WTC11 (cell line): ENCODE measurements around the gene CMTM6. TPM values are rescaled to one million over a fixed set of nuclear protein-coding genes. Genes with fewer than 3 reads are reported as not detected.

Experiments
- ATAC-seq: fragments of 200-7000 bp; cut with Tn5 transposase; 2 replicates; pipeline ENCODE4 v1.10.0; 2021; ENCODE audit warnings: mild to moderate bottlenecking, moderate library complexity
- CTCF ChIA-PET: fragments of 300-600 bp; sonication (Branson Sonifier 250); formaldehyde crosslinking; loops from one replicate; lab custom pipeline; 2021; ENCODE audit warnings: antibody characterized with exemption; lab: Charles Lee
- POLR2A ChIA-PET: fragments of 350-600 bp; sonication (Branson Sonifier 250); formaldehyde crosslinking; loops from one replicate; lab custom pipeline; 2021; ENCODE audit warnings: antibody characterized with exemption; lab: Charles Lee
- DNase-seq: peaks from one replicate; pipeline ENCODE4 v3.0.0; 2021; ENCODE audit warnings: low spot score
- H3K27ac Mint-ChIP-seq: 2 replicates; pipeline ENCODE4 v1.8.0; 2021; ENCODE audit warnings: mixed read lengths
- H3K27me3 Mint-ChIP-seq: 2 replicates; pipeline ENCODE4 v1.8.0; 2021; ENCODE audit warnings: low read depth, mild to moderate bottlenecking, moderate library complexity, mixed read lengths
- H3K36me3 Mint-ChIP-seq: 2 replicates; pipeline ENCODE4 v1.8.0; 2021; ENCODE audit warnings: mixed read lengths
- H3K4me1 Mint-ChIP-seq: 2 replicates; pipeline ENCODE4 v1.8.0; 2022; ENCODE audit warnings: mixed read lengths
- H3K4me3 Mint-ChIP-seq: 2 replicates; pipeline ENCODE4 v1.8.0; 2021; ENCODE audit warnings: mild to moderate bottlenecking, moderate library complexity, mixed read lengths
- H3K9me3 Mint-ChIP-seq: 2 replicates; pipeline ENCODE4 v1.8.0; 2021; ENCODE audit warnings: mixed read lengths
- ATF2 ChIP-seq: sonication (generic); formaldehyde crosslinking; IDR thresholded peaks from 2 replicates; pipeline ENCODE4 v1.8.1; 2022; ENCODE audit warnings: low read depth, missing genetic modification reagents, borderline replicate concordance
- CTCF ChIP-seq: fragments of 200-600 bp; IDR thresholded peaks from 2 replicates; pipeline ENCODE4 v1.8.0; 2022; ENCODE audit warnings: antibody characterized with exemption
- ELF4 ChIP-seq: sonication (generic); formaldehyde crosslinking; IDR thresholded peaks from 2 replicates; pipeline ENCODE4 v1.8.1; 2022; ENCODE audit warnings: low read depth, mild to moderate bottlenecking, moderate library complexity, missing genetic modification reagents
- ESRRA ChIP-seq: sonication (generic); formaldehyde crosslinking; IDR thresholded peaks from 2 replicates; pipeline ENCODE4 v1.8.1; 2022; ENCODE audit warnings: mild to moderate bottlenecking, missing genetic modification reagents, borderline replicate concordance
- FOXP1 ChIP-seq: sonication (generic); formaldehyde crosslinking; IDR thresholded peaks from 2 replicates; pipeline ENCODE4 v1.8.0; 2022; ENCODE audit warnings: missing genetic modification reagents, mild to moderate bottlenecking, moderate library complexity, borderline replicate concordance
- FOXP4 ChIP-seq: sonication (generic); formaldehyde crosslinking; IDR thresholded peaks from 2 replicates; pipeline ENCODE4 v1.8.0; 2022; ENCODE audit warnings: mild to moderate bottlenecking, missing genetic modification reagents
- GABPB1 ChIP-seq: sonication (generic); formaldehyde crosslinking; IDR thresholded peaks from 2 replicates; pipeline ENCODE4 v1.8.1; 2023; ENCODE audit warnings: mild to moderate bottlenecking, missing genetic modification reagents
- GTF2I ChIP-seq: fragments of 250-450 bp; sonication (Bioruptor Pico); conservative IDR thresholded peaks from 2 replicates; pipeline ENCODE4 v1.4.0; 2021; ENCODE audit warnings: mild to moderate bottlenecking
- HMGA2 ChIP-seq: fragments of 250-450 bp; sonication (Bioruptor Pico); IDR thresholded peaks from 2 replicates; pipeline ENCODE4 v1.4.0; 2021; ENCODE audit warnings: mild to moderate bottlenecking, moderate library complexity
- JAZF1 ChIP-seq: fragments of 250-450 bp; sonication (Bioruptor Pico); IDR thresholded peaks from 2 replicates; pipeline ENCODE4 v1.9.0; 2021; ENCODE audit warnings: moderate library complexity, mild to moderate bottlenecking, inconsistent platforms
- KAT7 ChIP-seq: sonication (generic); formaldehyde crosslinking; IDR thresholded peaks from 2 replicates; pipeline ENCODE4 v1.8.1; 2023; ENCODE audit warnings: missing genetic modification reagents, mild to moderate bottlenecking, borderline replicate concordance
- MYBL2 ChIP-seq: sonication (generic); formaldehyde crosslinking; IDR thresholded peaks from 2 replicates; pipeline ENCODE4 v1.8.1; 2023; ENCODE audit warnings: mild to moderate bottlenecking, moderate library complexity, missing genetic modification reagents
- NR2C2 ChIP-seq: sonication (generic); formaldehyde crosslinking; IDR thresholded peaks from 2 replicates; pipeline ENCODE4 v1.8.0; 2022; ENCODE audit warnings: mild to moderate bottlenecking, missing genetic modification reagents
- NR3C1 ChIP-seq: sonication (generic); formaldehyde crosslinking; conservative IDR thresholded peaks from 2 replicates; pipeline ENCODE4 v1.8.1; 2023; ENCODE audit warnings: low read depth, mild to moderate bottlenecking, missing genetic modification reagents
- PRDM15 ChIP-seq: sonication (generic); formaldehyde crosslinking; IDR thresholded peaks from 2 replicates; pipeline ENCODE4 v1.8.0; 2022; ENCODE audit warnings: missing genetic modification reagents
- PREB ChIP-seq: sonication (generic); formaldehyde crosslinking; IDR thresholded peaks from 2 replicates; pipeline ENCODE4 v1.8.1; 2022; ENCODE audit warnings: mild to moderate bottlenecking, missing genetic modification reagents, moderate library complexity, borderline replicate concordance
- ZNF232 ChIP-seq: sonication (generic); formaldehyde crosslinking; IDR thresholded peaks from 2 replicates; pipeline ENCODE4 v1.8.0; 2022; ENCODE audit warnings: mild to moderate bottlenecking, missing genetic modification reagents
- ZNF281 ChIP-seq: sonication (generic); formaldehyde crosslinking; IDR thresholded peaks from 2 replicates; pipeline ENCODE4 v1.8.0; 2023; ENCODE audit warnings: mild to moderate bottlenecking, missing genetic modification reagents
- ZNF396 ChIP-seq: fragments of 250-450 bp; sonication (Bioruptor Pico); IDR thresholded peaks from 2 replicates; pipeline ENCODE4 v1.8.0; 2021; ENCODE audit warnings: mild to moderate bottlenecking, moderate library complexity, borderline replicate concordance
- total RNA-seq: library from RNA; stranded (reverse); gene quantifications from 3 replicates; pipeline ENCODE4 v1.2.3, GENCODE V29; 2021

The CMTM6 gene
- total RNA-seq, 1 experiment from 2014 or later, result 42.3 TPM

- ATAC-seq (peak; percentile 96), DNase-seq (peak; percentile 69)
- TF ChIP-seq ESRRA (CRISPR knock-in tag), result no peak
- TF ChIP-seq CTCF, result peak; percentile 50; the same call in 1 of the 2 replicates
- no peaks in the 10 kb centered on the region for H3K27me3 Mint-ChIP-seq
- H3K36me3 Mint-ChIP-seq, result no peaks in the 10 kb centered on the region
- H3K4me1 Mint-ChIP-seq, result no peaks in the 10 kb centered on the region
- no peak overlapping the region for H3K27ac Mint-ChIP-seq
- POLR2A ChIA-PET, result no interaction called here
- CTCF ChIA-PET, result interaction anchor here (0.5 to 1.2 kb wide), 21 partner anchors 8 to 430 kb away, joined by 3 to 8 read pairs (median 3); partner anchors contain the start of gene CNOT10
- no peaks in the 10 kb centered on the region for H3K9me3 Mint-ChIP-seq
- H3K4me3 Mint-ChIP-seq, result no peak overlapping the region
These were observed 7.5 kb upstream of the CMTM6 start for GRCh38 chr3:32510075-32510724.

GRCh38 chr3:32508711-32509110, 6.1 kb upstream of the CMTM6 start:
- H3K36me3 Mint-ChIP-seq, result no peaks in the 10 kb centered on the region
- ATAC-seq, result no peak
- POLR2A ChIA-PET, result no interaction called here

More at GRCh38 chr3:32508711-32509110, 6.1 kb upstream of the CMTM6 start:
- Mint-ChIP-seq H3K9me3 (peaks cover 3% of the 10 kb centered on the region; the same call in 1 of the 2 replicates), H3K27ac (no peak overlapping the region), H3K27me3 (no peaks in the 10 kb centered on the region), H3K4me1 (peaks cover 5% of the 10 kb centered on the region), H3K4me3 (no peak overlapping the region)
- CTCF ChIA-PET, result no interaction called here
- TF ChIP-seq ZNF396 (no peak), PRDM15 (CRISPR knock-in tag) (no peak), KAT7 (no peak), HMGA2 (CRISPR knock-in tag) (no peak), NR3C1 (CRISPR knock-in tag) (no peak), ATF2 (CRISPR knock-in tag) (no peak), FOXP4 (CRISPR knock-in tag) (no peak), PREB (CRISPR knock-in tag) (no peak), GTF2I (no peak), ELF4 (CRISPR knock-in tag) (no peak), NR2C2 (no peak), GABPB1 (CRISPR knock-in tag) (no peak), JAZF1 (CRISPR knock-in tag) (no peak), FOXP1 (no peak), MYBL2 (CRISPR knock-in tag) (no peak), ZNF232 (CRISPR knock-in tag) (no peak), ZNF281 (no peak)
- DNase-seq, result no peak
